Right atrium auricular region (tissue), 2 donors: ENCODE data around the gene MED25. TPM values are rescaled to one million over a fixed set of nuclear protein-coding genes. Genes with fewer than 3 reads are reported as not detected.

Experiments
- DNase-seq: peaks from one replicate; pipeline ENCODE4 v3.0.0-alpha.2; 2019; ENCODE audit warnings: low spot score
- H3K27ac ChIP-seq, 2 donors: fragments of 200-600 bp; sonication (generic); 1 replicate in 1 of 2; 2 replicates in 1 of 2; pipeline ENCODE4 v1.5.1; 2016 to 2019
- H3K27me3 ChIP-seq, 2 donors: fragments of 200-600 bp; sonication (generic); one replicate each; pipeline versions ENCODE4 v1.5.1 to v1.6.0; 2017 to 2019
- H3K36me3 ChIP-seq: fragments of 200-600 bp; sonication (generic); one replicate; pipeline ENCODE4 v1.5.1; 2016
- H3K4me1 ChIP-seq, 2 donors: fragments of 200-600 bp; sonication (generic); one replicate each; pipeline versions ENCODE4 v1.5.1 to v1.6.0; 2017 to 2019
- H3K4me3 ChIP-seq, 2 donors: fragments of 200-600 bp; sonication (generic); 1 replicate in 1 of 2; 2 replicates in 1 of 2; pipeline ENCODE4 v1.5.1; 2017 to 2019; ENCODE audit warnings: mild to moderate bottlenecking in 1 of 2, moderate library complexity in 1 of 2
- H3K9me3 ChIP-seq, 2 donors: fragments of 200-600 bp; sonication (generic); one replicate each; pipeline ENCODE4 v1.5.1; 2019
- total RNA-seq, 2 donors: library from RNA; depleted of rRNA; stranded (reverse); fragments of >200 nt; gene quantifications; one replicate each; pipeline ENCODE4 v1.1.0, GENCODE V29; 2016
- TF ChIP-seq, protein P1 (sequence below), 2 donors: fragments of 200-600 bp; sonication (generic); IDR thresholded peaks; one replicate each; pipeline ENCODE4 v1.5.1; 2019; ENCODE audit warnings: antibody characterized with exemption in 2 of 2

Gene MED25
- total RNA-seq, 2 donors from 2014 or later: 31.1 to 54.0 TPM

GRCh38 chr19:49781394-49781793 lies 36.7 kb upstream of the MED25 start:
- no peak overlapping the region for H3K27ac ChIP-seq
- H3K36me3 ChIP-seq: peaks cover 24% of the 10 kb centered on the region

DNA sequence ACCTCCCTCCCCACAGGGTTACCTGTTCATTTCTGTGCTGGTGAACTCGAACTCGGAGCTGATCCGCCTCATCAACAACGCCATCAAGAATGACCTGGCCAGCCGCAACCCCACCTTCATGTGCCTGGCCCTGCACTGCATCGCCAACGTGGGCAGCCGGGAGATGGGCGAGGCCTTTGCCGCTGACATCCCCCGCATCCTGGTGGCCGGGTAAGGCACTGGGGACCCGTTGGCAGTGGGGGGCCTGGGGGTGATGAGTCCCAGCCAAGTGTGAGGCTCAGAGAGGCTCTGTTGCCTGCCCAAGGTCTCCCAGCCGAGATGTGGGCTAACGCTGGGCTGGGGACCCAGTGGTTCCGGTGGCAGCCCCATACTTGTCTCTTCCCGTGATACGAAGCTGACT lies 35.6 kb upstream of the MED25 start:
- peaks cover 0 to 20% of the 10 kb centered on the region in 2 donors for H3K4me1 ChIP-seq
- no peak for DNase-seq
- no peak overlapping the region for H3K27ac ChIP-seq
- no peaks in the 10 kb centered on the region for H3K27me3 ChIP-seq
- H3K36me3 ChIP-seq: peaks cover 26% of the 10 kb centered on the region
- H3K4me3 ChIP-seq: no peak overlapping the region
- H3K9me3 ChIP-seq: no peaks in the 10 kb centered on the region
- TF ChIP-seq, protein P1, sequence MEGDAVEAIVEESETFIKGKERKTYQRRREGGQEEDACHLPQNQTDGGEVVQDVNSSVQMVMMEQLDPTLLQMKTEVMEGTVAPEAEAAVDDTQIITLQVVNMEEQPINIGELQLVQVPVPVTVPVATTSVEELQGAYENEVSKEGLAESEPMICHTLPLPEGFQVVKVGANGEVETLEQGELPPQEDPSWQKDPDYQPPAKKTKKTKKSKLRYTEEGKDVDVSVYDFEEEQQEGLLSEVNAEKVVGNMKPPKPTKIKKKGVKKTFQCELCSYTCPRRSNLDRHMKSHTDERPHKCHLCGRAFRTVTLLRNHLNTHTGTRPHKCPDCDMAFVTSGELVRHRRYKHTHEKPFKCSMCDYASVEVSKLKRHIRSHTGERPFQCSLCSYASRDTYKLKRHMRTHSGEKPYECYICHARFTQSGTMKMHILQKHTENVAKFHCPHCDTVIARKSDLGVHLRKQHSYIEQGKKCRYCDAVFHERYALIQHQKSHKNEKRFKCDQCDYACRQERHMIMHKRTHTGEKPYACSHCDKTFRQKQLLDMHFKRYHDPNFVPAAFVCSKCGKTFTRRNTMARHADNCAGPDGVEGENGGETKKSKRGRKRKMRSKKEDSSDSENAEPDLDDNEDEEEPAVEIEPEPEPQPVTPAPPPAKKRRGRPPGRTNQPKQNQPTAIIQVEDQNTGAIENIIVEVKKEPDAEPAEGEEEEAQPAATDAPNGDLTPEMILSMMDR (IDR thresholded peaks at IDR 0.05): no peak

More at GRCh38 chr19:49781394-49781793, 36.7 kb upstream of the MED25 start:
- Histone ChIP-seq H3K4me1 (peaks cover 0 to 14% of the 10 kb centered on the region in 2 donors), H3K9me3 (no peaks in the 10 kb centered on the region), H3K27me3 (no peaks in the 10 kb centered on the region), H3K4me3 (no peak overlapping the region)
- no peak for DNase-seq
- TF ChIP-seq, protein P1 (IDR thresholded peaks at IDR 0.05): no peak

DNA sequence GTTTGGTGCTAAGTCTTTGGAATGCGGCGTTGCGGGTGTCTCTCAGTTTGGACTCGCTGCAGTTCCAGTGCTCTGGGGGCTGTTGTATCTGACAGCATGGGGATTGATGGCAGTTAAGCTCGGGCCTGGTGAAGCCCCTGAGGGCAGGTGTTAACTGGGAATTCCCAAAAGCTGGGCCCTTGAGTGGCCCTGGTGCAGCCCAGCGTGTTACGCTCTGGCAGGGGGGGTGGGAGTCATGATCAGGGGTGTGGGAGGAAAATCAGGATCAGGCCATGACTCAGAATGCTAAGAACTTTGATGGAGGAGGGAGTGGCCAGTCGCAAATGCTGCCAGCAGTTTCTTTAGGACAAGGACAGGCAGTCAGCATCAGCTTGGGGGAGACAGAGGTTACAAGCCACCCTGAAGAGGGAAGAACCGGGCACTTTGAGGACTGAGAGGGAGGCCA lies 31.7 kb upstream of the MED25 start:
- peaks cover 33% of the 10 kb centered on the region for H3K36me3 ChIP-seq
- no peak overlapping the region for H3K4me3 ChIP-seq

GRCh38 chr19:49787746-49788145 lies 30.3 kb upstream of the MED25 start:
- H3K27ac ChIP-seq: no peak overlapping the region
- TF ChIP-seq, protein P1 (IDR thresholded peaks at IDR 0.05): no peak
- no peaks in the 10 kb centered on the region for H3K27me3 ChIP-seq
- no peak for DNase-seq
- H3K9me3 ChIP-seq: no peaks in the 10 kb centered on the region
- peaks cover 0 to 14% of the 10 kb centered on the region in 2 donors for H3K4me1 ChIP-seq
- no peak overlapping the region for H3K4me3 ChIP-seq
- H3K36me3 ChIP-seq: peaks cover 39% of the 10 kb centered on the region

More for the DNA sequence above, 31.7 kb upstream of the MED25 start:
- Histone ChIP-seq H3K4me1 (peaks cover 0 to 14% of the 10 kb centered on the region in 2 donors), H3K27ac (peak overlapping the region; percentile 35 to 55), H3K9me3 (no peaks in the 10 kb centered on the region), H3K27me3 (no peaks in the 10 kb centered on the region)
- TF ChIP-seq, protein P1 (IDR thresholded peaks at IDR 0.05): no peak
- DNase-seq: peak; percentile 73

GRCh38 chr19:49788857-49789256 lies 29.2 kb upstream of the MED25 start:
- H3K27me3 ChIP-seq: no peaks in the 10 kb centered on the region
- no peak overlapping the region for H3K27ac ChIP-seq
- H3K36me3 ChIP-seq: peaks cover 39% of the 10 kb centered on the region
- H3K4me3 ChIP-seq: no peak overlapping the region
- TF ChIP-seq, protein P1 (IDR thresholded peaks at IDR 0.05): no peak
- DNase-seq: no peak
- H3K4me1 ChIP-seq: peaks cover 0 to 14% of the 10 kb centered on the region in 2 donors
- H3K9me3 ChIP-seq: no peaks in the 10 kb centered on the region

GRCh38 chr19:49790866-49791265 lies 27.2 kb upstream of the MED25 start:
- Histone ChIP-seq H3K27ac (no peak overlapping the region), H3K36me3 (peaks cover 54% of the 10 kb centered on the region)
- DNase-seq: no peak

More at GRCh38 chr19:49790866-49791265, 27.2 kb upstream of the MED25 start:
- no peak overlapping the region for H3K4me3 ChIP-seq
- TF ChIP-seq, protein P1 (IDR thresholded peaks at IDR 0.05): no peak
- H3K9me3 ChIP-seq: no peaks in the 10 kb centered on the region
- H3K4me1 ChIP-seq: peaks cover 0 to 11% of the 10 kb centered on the region in 2 donors
- H3K27me3 ChIP-seq: no peaks in the 10 kb centered on the region
